OCI-LY1 (cell line): Measurements from ENCODE around the gene ROBO1.

ENCODE experiments used
- H2AFZ ChIP-seq: fragments of 200-600 bp; sonication (generic), shearing (Covaris generic); 2 replicates; pipeline ENCODE4 v1.6.0; 2014; ENCODE audit warnings: antibody characterized with exemption, mild to moderate bottlenecking, low read length
- H3F3A ChIP-seq: fragments of 200-600 bp; sonication (generic), shearing (Covaris generic); 2 replicates; pipeline ENCODE4 v1.6.0; 2014; ENCODE audit warnings: mild to moderate bottlenecking, antibody characterized with exemption, low read length, moderate library complexity; ENCODE audit not compliant: insufficient read depth
- H3K27ac ChIP-seq: fragments of 200-600 bp; sonication (generic); 2 replicates; pipeline ENCODE4 v1.5.1; 2014; ENCODE audit warnings: low read length, mixed run types, mild to moderate bottlenecking, low read depth; ENCODE audit not compliant: poor library complexity, severe bottlenecking
- H3K27me3 ChIP-seq: fragments of 200-600 bp; sonication (generic); 2 replicates; pipeline ENCODE4 v1.6.0; 2014; ENCODE audit warnings: antibody characterized with exemption, mild to moderate bottlenecking, low read length, moderate library complexity; ENCODE audit not compliant: insufficient read depth
- H3K36me3 ChIP-seq: fragments of 200-600 bp; sonication (generic); 2 replicates; pipeline ENCODE4 v1.6.1; 2014; ENCODE audit warnings: mild to moderate bottlenecking, antibody characterized with exemption, low read length, moderate library complexity, mixed read lengths; ENCODE audit not compliant: insufficient read depth
- H3K4me1 ChIP-seq: fragments of 200-600 bp; sonication (generic); 2 replicates; pipeline ENCODE4 v1.5.1; 2014; ENCODE audit warnings: mild to moderate bottlenecking, low read length, moderate library complexity; ENCODE audit not compliant: insufficient read depth, severe bottlenecking
- H3K4me2 ChIP-seq: fragments of 200-600 bp; sonication (generic), shearing (Covaris generic); 2 replicates; pipeline ENCODE4 v1.6.1; 2014; ENCODE audit warnings: low read length
- H3K4me3 ChIP-seq: fragments of 200-600 bp; sonication (generic); 2 replicates; pipeline ENCODE4 v1.5.1; 2014; ENCODE audit warnings: low read length, low read depth, mild to moderate bottlenecking, mixed read lengths; ENCODE audit not compliant: poor library complexity, severe bottlenecking
- H3K79me2 ChIP-seq: fragments of 200-600 bp; shearing (Covaris generic); 2 replicates; pipeline ENCODE4 v1.6.1; 2016; ENCODE audit warnings: mixed run types, low read length, mixed read lengths; ENCODE audit not compliant: insufficient read depth
- H3K9ac ChIP-seq: fragments of 200-600 bp; sonication (generic), shearing (Covaris generic); 2 replicates; pipeline ENCODE4 v1.6.1; 2014; ENCODE audit warnings: mild to moderate bottlenecking, low read length, mixed read lengths
- H3K9me2 ChIP-seq: fragments of 200-600 bp; sonication (generic), shearing (Covaris generic); 2 replicates; pipeline ENCODE4 v1.6.1; 2014; ENCODE audit warnings: low read depth, mild to moderate bottlenecking, low read length, mixed read lengths
- H3K9me3 ChIP-seq: fragments of 200-600 bp; shearing (Covaris generic); 2 replicates; pipeline ENCODE4 v1.6.1; 2014; ENCODE audit warnings: low read length, mixed read lengths
- H4K20me1 ChIP-seq: fragments of 200-600 bp; sonication (generic), shearing (Covaris generic); 2 replicates; pipeline ENCODE4 v1.6.0; 2016; ENCODE audit warnings: mild to moderate bottlenecking, low read length; ENCODE audit not compliant: insufficient read depth
- EZH2 ChIP-seq: fragments of 200-600 bp; sonication (generic), shearing (Covaris generic); IDR thresholded peaks from 2 replicates; pipeline ENCODE4 v1.8.0; 2017; ENCODE audit warnings: borderline replicate concordance, mixed run types, mild to moderate bottlenecking, antibody characterized with exemption, low read length, moderate library complexity, mixed read lengths
- TF ChIP-seq, protein P1 (sequence below): fragments of 200-600 bp; sonication (generic), shearing (Covaris generic); IDR thresholded peaks from 2 replicates; pipeline ENCODE4 v1.5.1; 2017; ENCODE audit warnings: mild to moderate bottlenecking, antibody characterized with exemption, low read length, moderate library complexity, mixed read lengths

The ROBO1 gene

DNA sequence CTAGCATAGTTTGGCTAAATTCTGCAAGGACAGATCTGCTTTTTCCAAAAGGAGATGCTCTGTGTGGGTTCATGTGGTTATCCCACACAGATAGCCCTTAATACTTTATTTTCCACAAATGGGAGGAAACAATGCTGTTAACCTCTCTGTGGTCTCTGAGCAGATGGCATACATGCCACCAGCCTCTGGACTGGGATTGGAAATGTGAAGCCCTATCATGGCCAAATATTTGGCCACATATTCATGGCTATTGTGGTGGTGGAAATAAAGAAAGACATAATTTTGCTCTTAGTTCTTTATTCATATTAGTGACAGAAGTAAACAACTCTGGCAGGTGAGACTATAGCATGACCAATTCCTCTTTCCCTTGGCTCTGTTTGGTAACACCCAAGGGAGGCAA is 726.2 kb downstream of the ROBO1 start:
- Histone ChIP-seq H3K9ac (no peak overlapping the region), H3K9me3 (no peaks in the 10 kb centered on the region), H3K36me3 (no peaks in the 10 kb centered on the region), H3K4me3 (no peak overlapping the region), H3K4me1 (no peaks in the 10 kb centered on the region), H4K20me1 (no peaks in the 10 kb centered on the region), H3K79me2 (no peaks in the 10 kb centered on the region), H3F3A (no peaks in the 10 kb centered on the region), H3K27me3 (no peaks in the 10 kb centered on the region), H3K27ac (no peak overlapping the region), H3K4me2 (no peak overlapping the region), H3K9me2 (no peaks in the 10 kb centered on the region), H2AFZ (no peak overlapping the region)
- TF ChIP-seq, protein P1, sequence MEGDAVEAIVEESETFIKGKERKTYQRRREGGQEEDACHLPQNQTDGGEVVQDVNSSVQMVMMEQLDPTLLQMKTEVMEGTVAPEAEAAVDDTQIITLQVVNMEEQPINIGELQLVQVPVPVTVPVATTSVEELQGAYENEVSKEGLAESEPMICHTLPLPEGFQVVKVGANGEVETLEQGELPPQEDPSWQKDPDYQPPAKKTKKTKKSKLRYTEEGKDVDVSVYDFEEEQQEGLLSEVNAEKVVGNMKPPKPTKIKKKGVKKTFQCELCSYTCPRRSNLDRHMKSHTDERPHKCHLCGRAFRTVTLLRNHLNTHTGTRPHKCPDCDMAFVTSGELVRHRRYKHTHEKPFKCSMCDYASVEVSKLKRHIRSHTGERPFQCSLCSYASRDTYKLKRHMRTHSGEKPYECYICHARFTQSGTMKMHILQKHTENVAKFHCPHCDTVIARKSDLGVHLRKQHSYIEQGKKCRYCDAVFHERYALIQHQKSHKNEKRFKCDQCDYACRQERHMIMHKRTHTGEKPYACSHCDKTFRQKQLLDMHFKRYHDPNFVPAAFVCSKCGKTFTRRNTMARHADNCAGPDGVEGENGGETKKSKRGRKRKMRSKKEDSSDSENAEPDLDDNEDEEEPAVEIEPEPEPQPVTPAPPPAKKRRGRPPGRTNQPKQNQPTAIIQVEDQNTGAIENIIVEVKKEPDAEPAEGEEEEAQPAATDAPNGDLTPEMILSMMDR, result no peak
- no peak for TF ChIP-seq EZH2

DNA sequence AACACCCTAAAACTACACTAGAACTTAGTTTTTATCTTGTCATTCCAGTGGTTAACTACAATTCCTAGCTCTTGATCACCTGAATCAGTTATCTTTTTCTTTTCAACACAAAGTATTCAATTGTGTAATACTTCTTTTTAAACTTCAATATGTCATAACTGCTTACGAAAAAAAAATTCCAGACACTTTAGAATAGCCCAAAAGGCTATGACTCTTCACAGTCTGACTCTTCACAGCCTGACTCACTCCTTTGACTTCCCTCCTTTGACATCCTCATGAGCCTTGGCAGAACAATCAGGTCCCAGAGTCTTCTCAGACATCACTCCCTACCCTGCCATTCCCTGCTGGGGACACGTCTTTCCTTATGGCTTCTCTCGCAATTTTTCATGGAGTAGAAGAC is 727.1 kb downstream of the ROBO1 start:
- no peaks in the 10 kb centered on the region for H4K20me1 ChIP-seq
- H3K9me2 ChIP-seq, result no peaks in the 10 kb centered on the region
- no peaks in the 10 kb centered on the region for H3K4me1 ChIP-seq
- no peak overlapping the region for H3K4me2 ChIP-seq
- H3F3A ChIP-seq, result no peaks in the 10 kb centered on the region
- H3K4me3 ChIP-seq, result no peak overlapping the region
- no peak overlapping the region for H3K9ac ChIP-seq
- no peaks in the 10 kb centered on the region for H3K79me2 ChIP-seq
- no peak overlapping the region for H2AFZ ChIP-seq
- no peaks in the 10 kb centered on the region for H3K27me3 ChIP-seq
- no peaks in the 10 kb centered on the region for H3K36me3 ChIP-seq
- TF ChIP-seq, protein P1, result no peak
- no peak for TF ChIP-seq EZH2
- no peak overlapping the region for H3K27ac ChIP-seq
- no peaks in the 10 kb centered on the region for H3K9me3 ChIP-seq

DNA sequence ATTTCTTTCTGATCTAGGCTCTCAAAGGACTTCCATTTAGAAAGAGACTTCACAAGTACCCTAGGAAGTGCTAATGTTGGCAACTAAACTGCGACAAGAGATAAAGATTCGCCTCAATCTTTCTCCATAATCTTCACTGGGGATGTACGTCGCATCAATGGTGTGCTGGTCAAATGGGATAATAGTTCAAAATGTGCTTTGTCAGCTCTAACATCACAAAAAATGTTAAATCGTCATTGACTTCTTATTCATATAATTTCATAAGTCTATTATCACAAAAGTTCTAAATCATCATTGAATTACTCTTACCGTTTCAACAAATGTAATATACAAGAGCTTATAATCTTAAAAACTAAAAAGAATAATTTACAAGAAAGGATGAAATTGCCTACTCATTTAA is 727.7 kb downstream of the ROBO1 start:
- no peak overlapping the region for H3K4me3 ChIP-seq
- H3K36me3 ChIP-seq, result no peaks in the 10 kb centered on the region
- H3K27me3 ChIP-seq, result no peaks in the 10 kb centered on the region
- TF ChIP-seq EZH2, result no peak
- TF ChIP-seq, protein P1, result no peak
- H4K20me1 ChIP-seq, result no peaks in the 10 kb centered on the region
- no peak overlapping the region for H3K27ac ChIP-seq
- no peaks in the 10 kb centered on the region for H3K4me1 ChIP-seq
- no peak overlapping the region for H3K4me2 ChIP-seq
- H3F3A ChIP-seq, result no peaks in the 10 kb centered on the region
- no peak overlapping the region for H2AFZ ChIP-seq
- no peaks in the 10 kb centered on the region for H3K79me2 ChIP-seq
- H3K9me2 ChIP-seq, result no peaks in the 10 kb centered on the region
- no peak overlapping the region for H3K9ac ChIP-seq
- H3K9me3 ChIP-seq, result no peaks in the 10 kb centered on the region
